ENCODE measurements around the gene ERG28.

ERG28 gene

DNA sequence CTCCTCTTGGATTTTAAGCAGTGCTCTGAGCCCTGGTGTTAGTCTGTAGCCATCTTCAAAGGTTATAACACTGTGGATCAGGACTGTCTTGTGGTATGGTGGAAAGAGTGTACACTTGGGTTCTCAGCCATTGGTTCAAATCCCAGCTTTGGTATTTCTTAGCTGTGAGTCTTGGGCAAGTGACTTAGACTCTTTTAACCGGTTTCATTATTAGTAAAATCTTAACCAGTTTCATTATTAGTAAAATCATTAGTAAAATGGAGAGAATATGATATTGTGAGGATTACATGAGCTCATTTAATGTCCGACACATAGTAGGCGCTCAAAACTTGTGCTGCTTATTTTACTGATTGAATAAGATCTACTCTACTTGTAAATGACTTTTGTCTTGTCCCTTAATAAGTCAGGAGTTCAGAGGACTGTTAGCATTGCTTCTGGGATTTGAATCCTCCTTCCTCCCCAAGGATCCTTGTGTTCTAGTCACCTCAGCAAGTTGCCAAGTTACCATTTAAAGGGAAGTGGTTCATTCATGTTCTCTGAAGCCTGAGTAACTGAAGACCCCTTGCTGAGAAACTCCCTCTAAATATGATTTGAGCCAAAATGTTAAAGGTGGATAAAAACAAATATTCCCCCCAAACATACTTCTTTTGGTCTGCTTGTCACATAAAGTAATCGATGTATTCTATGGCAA, 12.8 kb upstream of the ERG28 start:
- no peak for TF ChIP-seq EZH2 (optimal IDR thresholded peaks at IDR 0.05; ENCODE audit: low read depth, low read length)
- TF ChIP-seq, protein P1, sequence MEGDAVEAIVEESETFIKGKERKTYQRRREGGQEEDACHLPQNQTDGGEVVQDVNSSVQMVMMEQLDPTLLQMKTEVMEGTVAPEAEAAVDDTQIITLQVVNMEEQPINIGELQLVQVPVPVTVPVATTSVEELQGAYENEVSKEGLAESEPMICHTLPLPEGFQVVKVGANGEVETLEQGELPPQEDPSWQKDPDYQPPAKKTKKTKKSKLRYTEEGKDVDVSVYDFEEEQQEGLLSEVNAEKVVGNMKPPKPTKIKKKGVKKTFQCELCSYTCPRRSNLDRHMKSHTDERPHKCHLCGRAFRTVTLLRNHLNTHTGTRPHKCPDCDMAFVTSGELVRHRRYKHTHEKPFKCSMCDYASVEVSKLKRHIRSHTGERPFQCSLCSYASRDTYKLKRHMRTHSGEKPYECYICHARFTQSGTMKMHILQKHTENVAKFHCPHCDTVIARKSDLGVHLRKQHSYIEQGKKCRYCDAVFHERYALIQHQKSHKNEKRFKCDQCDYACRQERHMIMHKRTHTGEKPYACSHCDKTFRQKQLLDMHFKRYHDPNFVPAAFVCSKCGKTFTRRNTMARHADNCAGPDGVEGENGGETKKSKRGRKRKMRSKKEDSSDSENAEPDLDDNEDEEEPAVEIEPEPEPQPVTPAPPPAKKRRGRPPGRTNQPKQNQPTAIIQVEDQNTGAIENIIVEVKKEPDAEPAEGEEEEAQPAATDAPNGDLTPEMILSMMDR (IDR thresholded peaks at IDR 0.05; ENCODE audit: low read length), result no peak
- TF ChIP-seq EZH2phosphoT487 (IDR thresholded peaks at IDR 0.05; ENCODE audit: low read length), result no peak
- Histone ChIP-seq H3K79me2 (ENCODE audit: low read length) (no peaks in the 10 kb centered on the region), H3K4me1 (ENCODE audit: low read length) (no peaks in the 10 kb centered on the region), H3K4me3 (ENCODE audit: low read length) (no peak overlapping the region), H3K27me3 (replicated peaks; ENCODE audit: insufficient read depth, low read length) (no peaks in the 10 kb centered on the region), H4K20me1 (ENCODE audit: insufficient read depth, low read length) (no peaks in the 10 kb centered on the region), H3K4me2 (ENCODE audit: low read depth, low read length) (no peak overlapping the region), H3K9me2 (replicated peaks; ENCODE audit: insufficient read depth, low read length) (no peaks in the 10 kb centered on the region), H3F3A (ENCODE audit: insufficient read depth, low read length) (no peaks in the 10 kb centered on the region), H3K27ac (ENCODE audit: low read length) (no peak overlapping the region), H3K9ac (ENCODE audit: low read length) (no peak overlapping the region), H3K9me3 (replicated peaks; ENCODE audit: insufficient read depth, low read length) (no peaks in the 10 kb centered on the region), H3K36me3 (replicated peaks; ENCODE audit: insufficient read depth, low read length) (no peaks in the 10 kb centered on the region), H2AFZ (ENCODE audit: low read length) (no peak overlapping the region)
- DNase-seq, result no peak

GRCh38 chr14:75672605-75673192, 12.0 kb upstream of the ERG28 start:
- Histone ChIP-seq H3K4me2 (ENCODE audit: low read depth, low read length) (no peak overlapping the region), H3K4me3 (ENCODE audit: low read length) (no peak overlapping the region), H3F3A (ENCODE audit: insufficient read depth, low read length) (no peaks in the 10 kb centered on the region), H3K27me3 (replicated peaks; ENCODE audit: insufficient read depth, low read length) (no peaks in the 10 kb centered on the region), H3K79me2 (ENCODE audit: low read length) (no peaks in the 10 kb centered on the region), H4K20me1 (ENCODE audit: insufficient read depth, low read length) (no peaks in the 10 kb centered on the region), H3K27ac (ENCODE audit: low read length) (no peak overlapping the region), H3K9me2 (replicated peaks; ENCODE audit: insufficient read depth, low read length) (no peaks in the 10 kb centered on the region), H3K9me3 (replicated peaks; ENCODE audit: insufficient read depth, low read length) (no peaks in the 10 kb centered on the region), H3K36me3 (replicated peaks; ENCODE audit: insufficient read depth, low read length) (no peaks in the 10 kb centered on the region), H2AFZ (ENCODE audit: low read length) (no peak overlapping the region), H3K4me1 (ENCODE audit: low read length) (no peaks in the 10 kb centered on the region), H3K9ac (ENCODE audit: low read length) (no peak overlapping the region)
- TF ChIP-seq EZH2phosphoT487 (IDR thresholded peaks at IDR 0.05; ENCODE audit: low read length) (no peak), EZH2 (optimal IDR thresholded peaks at IDR 0.05; ENCODE audit: low read depth, low read length) (no peak)
- TF ChIP-seq, protein P1 (IDR thresholded peaks at IDR 0.05; ENCODE audit: low read length), result no peak
- DNase-seq, result no peak

DNA sequence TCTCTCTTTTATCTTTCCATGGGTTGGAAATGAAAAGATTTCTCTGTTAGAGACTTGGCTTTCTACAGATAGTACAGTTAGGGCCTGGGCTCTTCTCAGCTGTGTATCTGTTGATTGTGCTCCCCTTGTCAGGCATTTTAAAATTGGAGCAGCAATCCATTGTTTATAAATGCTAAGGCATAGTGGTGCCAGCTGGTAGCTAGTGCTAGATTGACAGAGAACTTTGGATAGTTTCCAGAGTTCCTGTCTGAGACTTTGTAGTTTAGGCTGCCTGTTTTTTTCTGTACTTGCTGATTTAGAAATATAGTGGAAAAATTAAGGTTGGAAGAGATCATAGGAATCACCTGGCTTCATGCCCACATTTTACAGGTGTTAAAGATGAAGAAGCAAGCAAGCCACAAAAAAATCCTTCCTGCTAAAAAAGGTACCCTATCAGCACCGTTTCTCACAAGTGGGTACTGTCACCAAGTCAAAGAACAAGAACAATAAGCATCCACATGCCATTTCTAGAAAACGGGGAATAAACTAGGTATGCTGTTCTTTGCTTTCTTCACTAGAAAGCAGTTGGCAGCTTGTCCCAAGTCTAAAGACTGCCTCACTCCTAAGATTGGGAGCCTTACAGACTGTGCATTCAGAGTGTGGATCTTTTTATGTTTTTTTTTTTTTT, 6.6 kb upstream of the ERG28 start:
- Histone ChIP-seq H2AFZ (ENCODE audit: low read length) (no peak overlapping the region), H3K4me1 (ENCODE audit: low read length) (no peaks in the 10 kb centered on the region), H3K9me2 (replicated peaks; ENCODE audit: insufficient read depth, low read length) (no peaks in the 10 kb centered on the region), H3K79me2 (ENCODE audit: low read length) (no peaks in the 10 kb centered on the region), H3K4me2 (ENCODE audit: low read depth, low read length) (no peak overlapping the region), H3K9me3 (replicated peaks; ENCODE audit: insufficient read depth, low read length) (no peaks in the 10 kb centered on the region), H3K36me3 (replicated peaks; ENCODE audit: insufficient read depth, low read length) (no peaks in the 10 kb centered on the region), H4K20me1 (ENCODE audit: insufficient read depth, low read length) (no peaks in the 10 kb centered on the region), H3K27ac (ENCODE audit: low read length) (no peak overlapping the region), H3K4me3 (ENCODE audit: low read length) (no peak overlapping the region), H3F3A (ENCODE audit: insufficient read depth, low read length) (no peaks in the 10 kb centered on the region), H3K9ac (ENCODE audit: low read length) (no peak overlapping the region), H3K27me3 (replicated peaks; ENCODE audit: insufficient read depth, low read length) (no peaks in the 10 kb centered on the region)
- no peak for DNase-seq
- TF ChIP-seq, protein P1 (IDR thresholded peaks at IDR 0.05; ENCODE audit: low read length), result no peak
- TF ChIP-seq EZH2 (optimal IDR thresholded peaks at IDR 0.05; ENCODE audit: low read depth, low read length) (no peak), EZH2phosphoT487 (IDR thresholded peaks at IDR 0.05; ENCODE audit: low read length) (no peak)
